H1 (cell line): Measurements from ENCODE around the gene TPD52L2.

Experiments
- CBX8 ChIP-seq: fragments of 300-800, 300-1000 bp; sonication (generic); IDR thresholded peaks from 2 replicates; pipeline ENCODE4 v1.7.1; 2016; ENCODE audit warnings: low read depth, low read length, borderline replicate concordance
- CEBPB ChIP-seq: IDR thresholded peaks from 2 replicates; pipeline ENCODE4 v1.6.1; 2012; ENCODE audit warnings: low read depth, low read length
- CTCF ChIP-seq, 3 experiments: IDR thresholded peaks; 1 replicate in 2 of 3; 2 replicates in 1 of 3; pipeline versions ENCODE4 v1.5.1 to v1.6.1; 2011; ENCODE audit warnings: low read length in 3 of 3, mild to moderate bottlenecking in 3 of 3, inconsistent platforms in 2 of 3, low read depth in 1 of 3, moderate library complexity in 1 of 3; ENCODE audit not compliant: insufficient read depth in 1 of 3; ENCODE audit errors: control extremely low read depth in 1 of 3
- POU5F1 ChIP-seq: IDR thresholded peaks from 2 replicates; pipeline ENCODE4 v1.6.1; 2011; ENCODE audit warnings: low read depth, mild to moderate bottlenecking, low read length, moderate library complexity
- RAD21 ChIP-seq, 2 experiments: IDR thresholded peaks in 1 of 2; conservative IDR thresholded peaks in 1 of 2; 2 replicates each; pipeline ENCODE4 v1.6.1; 2011; ENCODE audit warnings: low read depth in 2 of 2, low read length in 2 of 2, improper control_type of control experiment in 1 of 2, inconsistent platforms in 1 of 2, mild to moderate bottlenecking in 1 of 2, moderate library complexity in 1 of 2
- ZNF274 ChIP-seq: IDR thresholded peaks from 2 replicates; pipeline ENCODE4 v1.7.0; 2012; ENCODE audit warnings: low read length, borderline replicate concordance; ENCODE audit errors: extremely low read depth

GRCh38 chr20:63884506-63885263 lies 19.6 kb downstream of the TPD52L2 start:
- no peak for TF ChIP-seq CBX8
- no peak for TF ChIP-seq CTCF (IDR thresholded peaks at IDR 0.05; ENCODE audit: control extremely low read depth in 1 of 3, insufficient read depth in 1 of 3, low read depth in 1 of 3, low read length in 3 of 3)
- no peak for TF ChIP-seq ZNF274
- TF ChIP-seq POU5F1, result no peak
- TF ChIP-seq RAD21 (IDR thresholded peaks at IDR 0.05 in 1 of 2, conservative IDR thresholded peaks at IDR 0.05 in 1 of 2; ENCODE audit: low read depth in 2 of 2, low read length in 2 of 2), result no peak
- TF ChIP-seq CEBPB, result no peak
